ENCODE data around the gene ACSL1.

ACSL1 gene

DNA sequence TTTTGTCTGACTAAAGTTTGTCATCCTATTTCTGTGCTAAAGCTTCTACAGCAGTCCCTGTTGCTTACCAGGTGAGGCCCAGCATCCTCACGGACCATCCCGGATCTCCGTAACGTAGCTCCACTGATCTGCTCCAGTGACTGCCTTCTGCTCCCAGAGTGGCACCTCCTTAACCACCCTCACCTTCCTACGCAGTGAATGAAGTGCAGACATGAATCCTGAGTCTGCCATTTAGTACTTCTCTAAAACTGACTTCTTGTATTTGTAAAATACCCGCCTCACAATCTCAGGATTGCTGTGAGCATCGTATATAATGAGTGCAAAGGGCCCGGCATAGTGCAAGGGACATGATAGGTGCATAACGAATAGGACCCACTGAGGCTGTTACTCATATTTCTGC, 27.7 kb upstream of the ACSL1 start:
- no peak for DNase-seq (ENCODE audit: low read depth)
- peaks cover 27% of the 10 kb centered on the region for H3K4me1 ChIP-seq (ENCODE audit: control insufficient read depth, insufficient read depth, low read length)
- no peaks in the 10 kb centered on the region for H3K27me3 ChIP-seq (replicated peaks; ENCODE audit: control insufficient read depth, insufficient read depth, low read length)
- H3K9me3 ChIP-seq (ENCODE audit: control insufficient read depth, low read length) = no peaks in the 10 kb centered on the region
- no peak overlapping the region for H3K9ac ChIP-seq (ENCODE audit: low read length)
- no peak overlapping the region for H3K4me3 ChIP-seq (ENCODE audit: low read length)
- H3K36me3 ChIP-seq (ENCODE audit: control insufficient read depth, insufficient read depth, low read length, severe bottlenecking) = no peaks in the 10 kb centered on the region

DNA sequence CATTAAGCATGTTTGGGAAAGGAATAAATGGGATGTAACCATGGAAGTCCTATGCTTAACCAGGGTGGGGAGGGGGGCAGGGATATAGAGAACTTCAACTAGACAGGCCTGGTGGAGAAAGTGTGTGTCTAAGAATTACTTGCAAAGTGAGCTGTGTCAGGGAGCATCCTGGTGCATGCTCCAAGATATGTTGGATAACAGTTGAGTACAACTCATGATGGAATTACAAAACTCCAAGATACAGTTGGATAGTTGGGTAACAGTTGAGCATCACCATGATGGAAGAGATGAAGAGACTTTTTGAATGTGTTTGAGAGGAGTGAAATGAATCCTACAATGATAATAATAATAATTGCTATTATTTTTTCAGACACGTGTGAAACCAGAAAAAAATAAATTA, 26.1 kb upstream of the ACSL1 start:
- Histone ChIP-seq H3K27me3 (replicated peaks; ENCODE audit: control insufficient read depth, insufficient read depth, low read length) (no peaks in the 10 kb centered on the region), H3K4me3 (ENCODE audit: low read length) (no peak overlapping the region), H3K9me3 (ENCODE audit: control insufficient read depth, low read length) (no peaks in the 10 kb centered on the region), H3K9ac (ENCODE audit: low read length) (no peak overlapping the region), H3K4me1 (ENCODE audit: control insufficient read depth, insufficient read depth, low read length) (peaks cover 27% of the 10 kb centered on the region), H3K36me3 (ENCODE audit: control insufficient read depth, insufficient read depth, low read length, severe bottlenecking) (no peaks in the 10 kb centered on the region)
- DNase-seq (ENCODE audit: low read depth) = no peak

DNA sequence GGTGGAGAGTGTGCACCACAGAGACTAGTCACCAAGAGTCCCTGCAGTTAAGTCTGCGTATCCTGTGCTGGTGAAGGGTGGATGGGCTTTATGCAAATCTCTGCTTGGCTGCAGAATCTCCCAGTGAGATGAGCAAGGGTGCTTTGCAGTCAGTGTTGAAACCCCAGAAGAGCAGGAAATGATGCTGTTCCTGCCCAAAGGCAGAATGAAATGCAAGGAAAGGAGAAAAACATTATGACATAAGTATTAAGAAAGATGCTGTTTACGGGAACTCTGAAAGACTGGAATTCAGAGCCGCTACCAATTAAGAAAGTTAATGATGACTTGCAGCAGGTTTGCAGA, 25.4 kb upstream of the ACSL1 start:
- DNase-seq (ENCODE audit: low read depth) = no peak
- H3K9ac ChIP-seq (ENCODE audit: low read length) = peak overlapping the region; percentile 14
- no peaks in the 10 kb centered on the region for H3K9me3 ChIP-seq (ENCODE audit: control insufficient read depth, low read length)
- H3K36me3 ChIP-seq (ENCODE audit: control insufficient read depth, insufficient read depth, low read length, severe bottlenecking) = no peaks in the 10 kb centered on the region
- H3K4me1 ChIP-seq (ENCODE audit: control insufficient read depth, insufficient read depth, low read length) = peaks cover 26% of the 10 kb centered on the region
- H3K27me3 ChIP-seq (replicated peaks; ENCODE audit: control insufficient read depth, insufficient read depth, low read length) = no peaks in the 10 kb centered on the region
- H3K4me3 ChIP-seq (ENCODE audit: low read length) = no peak overlapping the region

DNA sequence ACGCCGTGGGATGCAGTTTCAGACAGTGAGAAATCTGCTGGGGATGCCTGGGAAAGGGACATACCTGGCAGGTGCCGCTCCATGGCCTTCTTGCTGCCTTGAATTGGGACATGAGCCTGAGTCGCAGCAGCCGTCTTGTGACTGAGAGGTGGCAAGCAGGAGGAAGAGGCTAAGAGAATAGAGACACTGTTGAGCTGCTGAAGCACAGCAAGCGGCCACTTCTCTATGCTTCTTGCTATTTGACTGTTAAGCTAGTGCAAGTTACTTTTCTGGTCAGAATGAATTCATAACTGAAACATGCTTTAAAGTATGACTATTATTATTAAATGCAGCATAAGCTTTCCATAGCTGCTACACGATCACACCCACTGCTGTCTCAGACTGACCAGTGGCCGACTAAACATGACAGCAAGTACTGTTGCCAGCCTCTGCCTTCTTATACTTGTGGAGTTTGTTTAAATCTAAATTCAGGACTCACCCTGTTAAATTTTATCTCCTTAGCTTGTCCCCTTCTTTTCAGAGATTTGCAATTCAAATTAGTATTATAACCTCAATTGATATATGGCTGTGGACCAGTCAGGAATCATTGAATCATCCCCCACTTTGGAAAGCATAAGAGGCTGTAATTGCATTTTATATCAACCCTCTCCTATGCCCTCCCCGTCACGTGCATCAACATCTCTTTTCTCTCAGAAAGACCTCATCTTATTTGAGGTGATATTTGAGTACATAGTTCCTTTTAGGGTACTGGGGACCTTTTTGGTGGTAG, 24.8 kb upstream of the ACSL1 start:
- peak overlapping the region; percentile 14 for H3K9ac ChIP-seq (ENCODE audit: low read length)
- peaks cover 26% of the 10 kb centered on the region for H3K4me1 ChIP-seq (ENCODE audit: control insufficient read depth, insufficient read depth, low read length)
- no peaks in the 10 kb centered on the region for H3K36me3 ChIP-seq (ENCODE audit: control insufficient read depth, insufficient read depth, low read length, severe bottlenecking)
- no peak for DNase-seq (ENCODE audit: low read depth)
- no peaks in the 10 kb centered on the region for H3K9me3 ChIP-seq (ENCODE audit: control insufficient read depth, low read length)
- H3K27me3 ChIP-seq (replicated peaks; ENCODE audit: control insufficient read depth, insufficient read depth, low read length) = no peaks in the 10 kb centered on the region
- H3K4me3 ChIP-seq (ENCODE audit: low read length) = no peak overlapping the region

DNA sequence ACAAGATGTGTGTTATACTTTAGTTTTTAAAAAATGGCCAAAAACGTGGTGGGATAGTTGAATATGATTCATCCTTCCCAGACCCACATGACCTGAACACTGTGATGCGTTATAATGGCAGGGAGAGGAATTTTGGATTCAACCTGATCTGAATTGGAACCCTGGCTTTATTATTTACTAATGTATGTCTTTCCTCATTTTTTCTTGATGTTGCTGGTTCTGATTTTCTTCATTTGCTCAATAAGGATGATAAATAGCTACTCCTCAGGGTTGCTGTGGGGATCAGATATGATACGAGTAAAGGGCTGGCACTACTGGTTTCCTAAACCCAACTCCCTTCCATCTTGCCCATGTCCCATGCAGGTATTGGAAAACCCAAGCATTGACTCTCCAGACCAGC, 24.2 kb upstream of the ACSL1 start:
- no peaks in the 10 kb centered on the region for H3K9me3 ChIP-seq (ENCODE audit: control insufficient read depth, low read length)
- no peaks in the 10 kb centered on the region for H3K27me3 ChIP-seq (replicated peaks; ENCODE audit: control insufficient read depth, insufficient read depth, low read length)
- H3K36me3 ChIP-seq (ENCODE audit: control insufficient read depth, insufficient read depth, low read length, severe bottlenecking) = no peaks in the 10 kb centered on the region
- H3K4me1 ChIP-seq (ENCODE audit: control insufficient read depth, insufficient read depth, low read length) = peaks cover 32% of the 10 kb centered on the region
- DNase-seq (ENCODE audit: low read depth) = no peak
- no peak overlapping the region for H3K4me3 ChIP-seq (ENCODE audit: low read length)
- no peak overlapping the region for H3K9ac ChIP-seq (ENCODE audit: low read length)

DNA sequence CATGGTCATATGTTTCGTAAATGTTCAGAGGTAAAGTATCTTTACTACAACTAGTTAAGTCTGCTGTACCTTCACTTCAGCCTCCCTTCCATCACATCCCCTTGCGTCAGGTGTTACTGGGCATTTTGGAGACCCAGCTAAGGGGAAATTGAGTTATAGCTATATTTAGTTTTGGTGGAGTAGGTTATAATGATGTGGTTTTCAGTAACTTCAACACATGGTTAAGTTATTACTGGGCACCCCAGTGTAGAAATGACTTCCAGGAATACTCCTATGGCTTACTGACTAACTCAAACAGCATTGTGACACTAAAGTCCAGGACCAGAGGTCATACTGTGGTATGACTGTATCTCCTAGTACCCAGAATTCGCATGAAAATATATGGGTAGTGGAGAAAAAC, 23.4 kb upstream of the ACSL1 start:
- Histone ChIP-seq H3K9ac (ENCODE audit: low read length) (no peak overlapping the region), H3K4me3 (ENCODE audit: low read length) (no peak overlapping the region), H3K27me3 (replicated peaks; ENCODE audit: control insufficient read depth, insufficient read depth, low read length) (no peaks in the 10 kb centered on the region), H3K4me1 (ENCODE audit: control insufficient read depth, insufficient read depth, low read length) (peaks cover 32% of the 10 kb centered on the region), H3K9me3 (ENCODE audit: control insufficient read depth, low read length) (no peaks in the 10 kb centered on the region), H3K36me3 (ENCODE audit: control insufficient read depth, insufficient read depth, low read length, severe bottlenecking) (no peaks in the 10 kb centered on the region)
- no peak for DNase-seq (ENCODE audit: low read depth)

DNA sequence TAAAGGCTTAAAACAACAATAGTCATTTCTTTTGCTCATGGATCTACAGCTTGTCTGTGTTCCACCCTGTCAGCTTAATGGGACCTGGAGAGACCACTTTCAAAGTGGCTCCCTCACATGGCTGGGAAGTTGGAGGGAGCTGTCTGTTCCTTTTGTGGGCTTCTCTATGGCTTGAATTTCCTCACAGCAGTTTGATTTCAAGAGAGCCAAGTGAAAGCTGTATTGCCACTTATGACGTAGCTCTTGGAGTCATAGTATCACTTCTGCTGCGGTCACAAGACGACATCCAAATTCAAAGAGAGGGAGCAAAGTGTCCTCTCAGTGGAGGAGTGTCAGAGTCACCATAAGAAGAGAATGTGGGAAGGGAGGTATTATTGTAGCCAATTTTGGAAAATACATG, 22.7 kb upstream of the ACSL1 start:
- H3K36me3 ChIP-seq (ENCODE audit: control insufficient read depth, insufficient read depth, low read length, severe bottlenecking) = no peaks in the 10 kb centered on the region
- no peaks in the 10 kb centered on the region for H3K27me3 ChIP-seq (replicated peaks; ENCODE audit: control insufficient read depth, insufficient read depth, low read length)
- DNase-seq (ENCODE audit: low read depth) = no peak

DNA sequence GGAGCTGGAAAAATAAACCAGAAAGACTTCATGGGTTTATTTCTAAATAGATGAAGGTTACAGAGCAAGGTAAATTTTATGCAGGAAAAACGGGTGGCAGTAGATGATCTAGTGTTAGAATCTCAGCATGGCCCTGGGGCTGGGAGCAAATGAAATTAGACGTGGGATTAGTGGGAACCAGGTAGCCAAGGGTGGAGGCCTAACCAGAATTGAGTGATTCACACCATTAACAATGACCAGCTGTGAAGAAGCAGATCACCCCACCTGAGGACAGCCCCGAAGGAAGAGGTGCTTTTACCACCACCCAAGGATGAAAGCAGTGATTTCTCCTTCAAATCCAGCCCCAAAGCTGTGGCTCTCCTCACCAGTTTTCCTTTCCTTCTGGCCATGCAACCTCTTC, 20.8 kb upstream of the ACSL1 start:
- DNase-seq (ENCODE audit: low read depth) = no peak
- Histone ChIP-seq H3K9ac (ENCODE audit: low read length) (no peak overlapping the region), H3K4me3 (ENCODE audit: low read length) (no peak overlapping the region), H3K4me1 (ENCODE audit: control insufficient read depth, insufficient read depth, low read length) (peaks cover 29% of the 10 kb centered on the region), H3K36me3 (ENCODE audit: control insufficient read depth, insufficient read depth, low read length, severe bottlenecking) (no peaks in the 10 kb centered on the region), H3K9me3 (ENCODE audit: control insufficient read depth, low read length) (no peaks in the 10 kb centered on the region), H3K27me3 (replicated peaks; ENCODE audit: control insufficient read depth, insufficient read depth, low read length) (no peaks in the 10 kb centered on the region)

More for the DNA sequence above, 22.7 kb upstream of the ACSL1 start:
- Histone ChIP-seq H3K9ac (ENCODE audit: low read length) (no peak overlapping the region), H3K4me1 (ENCODE audit: control insufficient read depth, insufficient read depth, low read length) (peaks cover 32% of the 10 kb centered on the region), H3K9me3 (ENCODE audit: control insufficient read depth, low read length) (no peaks in the 10 kb centered on the region), H3K4me3 (ENCODE audit: low read length) (no peak overlapping the region)

DNA sequence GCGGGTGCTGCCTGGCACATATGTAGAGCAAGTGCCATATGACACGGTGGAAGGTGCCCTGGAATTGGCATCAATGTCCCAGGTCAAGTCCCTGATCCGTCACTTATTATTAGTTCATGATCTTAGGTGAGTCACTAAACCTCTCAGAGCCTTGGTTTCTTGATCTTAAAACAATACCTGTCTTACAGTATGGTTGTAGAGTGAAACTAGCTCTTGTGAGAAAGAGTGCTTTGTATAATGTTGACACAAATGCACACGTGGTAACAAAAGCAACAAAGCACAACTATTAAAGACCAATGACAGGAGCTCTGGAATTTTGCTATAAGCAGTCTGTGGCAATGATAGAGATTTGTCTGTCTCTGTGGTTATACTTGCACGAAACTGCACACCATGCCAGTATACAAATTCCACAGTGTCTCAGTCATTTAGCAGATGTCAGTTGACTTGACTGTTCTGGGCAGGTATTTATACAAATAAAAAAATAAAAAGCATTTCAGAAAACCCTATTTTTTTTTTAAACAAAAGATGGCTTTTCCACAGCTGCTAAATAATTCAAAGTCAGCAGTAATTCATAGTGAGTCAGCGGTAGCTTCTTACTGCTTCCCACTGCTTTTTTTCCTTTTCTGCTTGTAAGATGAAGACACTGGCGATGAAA, 19.7 kb upstream of the ACSL1 start:
- Histone ChIP-seq H3K27me3 (replicated peaks; ENCODE audit: control insufficient read depth, insufficient read depth, low read length) (no peaks in the 10 kb centered on the region), H3K4me1 (ENCODE audit: control insufficient read depth, insufficient read depth, low read length) (peaks cover 18% of the 10 kb centered on the region), H3K9ac (ENCODE audit: low read length) (no peak overlapping the region), H3K4me3 (ENCODE audit: low read length) (no peak overlapping the region), H3K36me3 (ENCODE audit: control insufficient read depth, insufficient read depth, low read length, severe bottlenecking) (no peaks in the 10 kb centered on the region), H3K9me3 (ENCODE audit: control insufficient read depth, low read length) (no peaks in the 10 kb centered on the region)
- peak; percentile 57 for DNase-seq (ENCODE audit: low read depth)

DNA sequence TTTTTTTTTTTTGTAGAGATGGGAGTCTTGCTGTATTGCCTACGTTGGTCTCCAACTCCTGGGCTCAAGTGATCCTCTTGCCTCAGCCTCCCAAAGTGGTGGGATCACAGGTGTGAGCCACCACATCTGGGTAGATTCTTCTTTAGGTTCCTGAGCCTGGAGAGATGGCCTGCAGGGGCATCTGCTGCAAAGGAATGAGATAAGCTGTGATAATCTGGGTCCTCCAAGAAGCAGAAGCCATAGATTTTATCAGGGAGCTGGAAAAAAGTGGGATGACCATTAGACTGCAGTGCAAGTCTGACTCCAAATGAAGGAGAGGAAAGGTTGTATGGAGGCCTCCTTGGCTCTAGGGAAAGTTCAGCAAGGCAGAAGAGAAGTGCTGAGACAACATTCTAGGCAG, 19.0 kb upstream of the ACSL1 start:
- no peak overlapping the region for H3K9ac ChIP-seq (ENCODE audit: low read length)
- no peak for DNase-seq (ENCODE audit: low read depth)
- no peak overlapping the region for H3K4me3 ChIP-seq (ENCODE audit: low read length)
- H3K9me3 ChIP-seq (ENCODE audit: control insufficient read depth, low read length) = no peaks in the 10 kb centered on the region
- H3K36me3 ChIP-seq (ENCODE audit: control insufficient read depth, insufficient read depth, low read length, severe bottlenecking) = no peaks in the 10 kb centered on the region
- H3K27me3 ChIP-seq (replicated peaks; ENCODE audit: control insufficient read depth, insufficient read depth, low read length) = no peaks in the 10 kb centered on the region
- peaks cover 16% of the 10 kb centered on the region for H3K4me1 ChIP-seq (ENCODE audit: control insufficient read depth, insufficient read depth, low read length)

DNA sequence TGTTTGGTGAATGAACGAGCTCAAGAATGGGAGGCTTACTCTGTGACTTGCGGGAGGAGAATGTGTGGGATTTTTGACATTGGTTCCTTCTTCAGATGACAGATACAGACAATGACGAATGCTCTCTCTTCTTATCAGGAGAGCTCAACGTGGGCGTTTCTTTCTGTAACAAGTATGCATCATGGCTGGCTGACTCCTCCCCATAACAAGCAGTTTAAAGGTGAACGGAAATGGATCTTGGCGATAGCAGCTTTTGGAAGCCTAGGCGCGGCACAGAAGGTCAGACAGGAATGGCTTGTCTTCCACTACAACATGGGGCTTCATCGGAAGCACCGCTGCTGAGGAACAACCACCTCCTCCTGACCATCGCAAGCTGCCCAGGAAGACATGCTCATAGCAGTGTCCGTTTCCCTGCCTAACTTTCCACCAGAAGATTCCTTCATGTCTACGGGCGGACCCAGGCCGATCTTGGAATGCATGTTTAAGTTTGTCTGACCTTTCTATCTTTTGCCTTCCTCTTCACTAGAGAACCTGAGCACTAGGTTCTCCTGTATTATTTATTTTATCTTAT, 18.3 kb upstream of the ACSL1 start:
- Histone ChIP-seq H3K36me3 (ENCODE audit: control insufficient read depth, insufficient read depth, low read length, severe bottlenecking) (no peaks in the 10 kb centered on the region), H3K9me3 (ENCODE audit: control insufficient read depth, low read length) (no peaks in the 10 kb centered on the region), H3K4me1 (ENCODE audit: control insufficient read depth, insufficient read depth, low read length) (peaks cover 10% of the 10 kb centered on the region), H3K27me3 (replicated peaks; ENCODE audit: control insufficient read depth, insufficient read depth, low read length) (no peaks in the 10 kb centered on the region), H3K9ac (ENCODE audit: low read length) (no peak overlapping the region), H3K4me3 (ENCODE audit: low read length) (no peak overlapping the region)
- DNase-seq (ENCODE audit: low read depth) = no peak
